Activated CD4-positive, CD25-positive, alpha-beta regulatory T cell treated with anti-CD3 and anti-CD28 coated beads, Interleukin-2, amount 50 U/mL, for 72 hours (primary cell): ENCODE results near the gene MESP2.

Experiments used
- DNase-seq: peaks from one replicate; pipeline ENCODE4 v3.0.0; 2021

MESP2 gene

GRCh38 chr15:89802986-89803824, 27.1 kb downstream of the MESP2 start:
- no peak for DNase-seq

- no peak for DNase-seq
Measured at GRCh38 chr15:89803941-89804800, 28.0 kb downstream of the MESP2 start.

DNA sequence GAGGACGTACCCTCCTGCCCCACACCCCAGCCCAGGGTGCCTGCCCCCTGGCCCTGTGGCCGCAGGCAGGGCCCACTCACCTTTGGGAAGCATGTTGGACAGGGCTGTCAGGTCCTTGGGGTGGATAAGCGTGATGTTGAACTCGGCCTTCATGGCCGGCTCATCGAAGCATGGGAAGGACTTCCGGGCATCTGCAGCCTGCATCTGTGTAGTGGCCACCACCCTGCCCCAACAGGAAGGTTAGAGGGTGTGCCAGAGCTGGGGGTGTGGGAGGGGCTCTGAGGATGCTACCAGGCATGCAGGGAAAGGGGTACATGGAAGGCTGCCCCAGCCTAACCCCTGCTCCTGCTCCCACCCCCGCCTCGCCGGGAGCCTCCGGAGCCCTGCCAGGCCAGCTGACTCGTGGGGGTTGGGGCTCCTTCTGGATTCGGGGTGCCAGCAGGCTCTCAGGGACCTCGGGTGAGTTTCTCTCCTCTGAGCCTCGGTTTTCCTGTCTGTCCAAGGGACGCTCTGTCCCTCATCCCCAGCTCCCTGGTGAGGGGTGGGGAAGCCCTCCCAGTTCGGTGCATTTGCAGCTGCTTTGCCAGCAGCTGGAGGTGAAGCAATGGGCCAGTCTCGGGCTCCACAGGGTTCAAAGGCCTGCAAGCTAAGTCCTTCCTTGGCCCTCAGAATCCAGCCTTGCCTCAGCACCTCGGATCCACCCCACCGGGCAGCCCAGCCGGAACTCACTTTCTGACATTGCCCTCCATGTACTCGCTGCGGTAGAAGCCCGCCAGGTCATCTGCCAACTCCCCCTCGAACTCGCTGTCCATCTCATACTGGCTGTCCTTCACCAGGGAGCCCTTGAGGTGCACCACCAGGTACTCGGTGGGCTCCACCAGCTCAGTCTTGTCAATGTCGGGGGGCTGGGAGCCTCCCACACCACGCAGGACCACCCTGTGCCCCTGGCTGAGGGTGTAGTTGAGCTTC, 29.4 kb downstream of the MESP2 start:
- DNase-seq = no peak

DNA sequence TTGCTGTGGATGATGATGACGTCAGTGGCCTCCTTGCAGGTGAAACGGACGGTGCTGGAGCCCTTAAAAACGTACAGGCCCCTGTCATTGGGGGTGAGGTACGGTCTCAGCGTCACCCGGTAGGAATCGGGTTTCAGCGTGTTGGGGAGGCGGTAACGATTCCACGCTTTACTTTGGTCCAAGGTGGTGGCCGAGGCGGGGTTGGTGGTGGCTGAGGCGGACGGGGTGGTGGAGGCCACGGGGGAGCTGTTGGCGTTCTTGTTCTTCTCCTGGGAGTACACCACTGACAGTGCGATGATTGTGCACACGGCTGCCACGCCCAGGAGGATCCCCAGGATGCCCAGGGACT, 30.1 kb downstream of the MESP2 start:
- DNase-seq = no peak

GRCh38 chr15:89806559-89807550, 30.7 kb downstream of the MESP2 start:
- no peak for DNase-seq

GRCh38 chr15:89807689-89808088, 31.6 kb downstream of the MESP2 start:
- no peak for DNase-seq

- no peak for DNase-seq
Measured at GRCh38 chr15:89808160-89808870, 32.2 kb downstream of the MESP2 start.

GRCh38 chr15:89809093-89809786, 33.1 kb downstream of the MESP2 start:
- no peak for DNase-seq

DNA sequence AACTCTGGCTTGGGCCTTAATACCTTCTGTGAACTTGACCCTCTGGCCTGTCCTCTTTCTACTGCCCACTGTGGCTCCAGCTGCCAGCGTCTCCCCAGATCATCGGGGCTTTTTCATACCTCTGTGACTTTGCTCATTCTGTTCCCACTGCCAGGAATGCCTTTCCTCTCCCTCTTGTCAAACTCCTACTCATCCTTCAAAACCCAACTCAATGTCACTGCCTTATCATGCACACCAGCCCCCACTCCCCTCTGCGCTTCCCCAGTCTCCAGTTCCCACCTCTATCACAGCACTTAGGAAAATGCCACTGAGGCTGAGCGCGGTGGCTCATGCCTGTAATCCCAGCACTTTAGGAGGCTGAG, 33.6 kb downstream of the MESP2 start:
- no peak for DNase-seq

DNA sequence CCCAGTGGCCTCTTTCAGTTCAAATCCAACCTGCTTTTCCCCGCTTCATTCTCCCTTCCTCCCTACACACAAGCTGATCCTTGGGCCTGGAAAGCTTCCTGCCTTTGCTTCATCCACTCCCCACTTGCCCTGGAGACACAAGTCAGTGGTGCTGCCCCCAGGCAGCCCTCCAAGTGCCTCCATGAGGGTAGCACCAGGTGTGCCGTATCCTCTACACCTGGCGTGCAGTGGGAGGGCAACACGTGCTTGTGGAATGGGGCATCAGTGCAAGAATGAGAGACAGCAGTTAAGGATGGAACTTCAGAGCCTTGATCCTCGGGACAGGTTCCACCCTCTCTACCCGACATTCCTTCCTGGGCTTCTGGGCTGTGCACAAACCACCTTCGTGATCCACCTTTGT, 34.7 kb downstream of the MESP2 start:
- DNase-seq = no peak

- no peak for DNase-seq
Measured at GRCh38 chr15:89812011-89812846, 36.1 kb downstream of the MESP2 start.

GRCh38 chr15:89812847-89813320, 36.8 kb downstream of the MESP2 start:
- DNase-seq = no peak

DNA sequence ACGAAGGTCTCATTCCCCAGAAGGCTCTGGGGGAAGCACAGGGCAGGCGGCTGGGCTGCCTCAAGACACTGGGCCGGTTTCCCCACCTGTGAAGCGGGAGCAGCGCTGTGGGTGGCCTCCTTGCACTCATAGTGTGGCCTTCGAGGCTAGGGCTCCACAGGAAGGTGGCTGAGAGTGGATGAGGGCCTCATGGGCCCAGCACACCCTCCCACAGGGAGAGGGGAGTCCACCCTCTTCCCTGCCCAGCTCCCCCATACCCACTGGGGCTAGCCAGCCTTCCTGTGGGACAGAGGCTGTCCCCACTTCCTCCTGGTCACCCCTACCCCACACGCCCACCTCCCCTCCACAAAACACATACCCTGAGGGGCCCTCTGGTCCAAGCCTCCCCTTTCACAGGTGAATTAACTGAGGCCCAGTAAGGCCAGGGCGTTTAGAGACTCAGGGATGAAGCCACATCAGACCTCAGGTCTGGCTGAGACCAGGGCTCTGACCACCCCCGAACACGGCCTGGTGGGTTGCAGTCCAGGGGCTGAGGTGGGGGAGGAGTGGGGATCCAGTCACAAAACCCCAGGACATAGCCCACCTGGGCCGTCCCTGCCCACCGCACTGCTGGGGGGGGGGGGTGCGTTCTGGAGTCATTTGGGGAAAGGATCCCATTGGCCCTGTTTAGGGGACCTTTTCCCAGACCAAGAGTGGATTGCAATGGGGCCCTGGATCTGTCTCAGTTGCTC, 37.4 kb downstream of the MESP2 start:
- no peak for DNase-seq

DNA sequence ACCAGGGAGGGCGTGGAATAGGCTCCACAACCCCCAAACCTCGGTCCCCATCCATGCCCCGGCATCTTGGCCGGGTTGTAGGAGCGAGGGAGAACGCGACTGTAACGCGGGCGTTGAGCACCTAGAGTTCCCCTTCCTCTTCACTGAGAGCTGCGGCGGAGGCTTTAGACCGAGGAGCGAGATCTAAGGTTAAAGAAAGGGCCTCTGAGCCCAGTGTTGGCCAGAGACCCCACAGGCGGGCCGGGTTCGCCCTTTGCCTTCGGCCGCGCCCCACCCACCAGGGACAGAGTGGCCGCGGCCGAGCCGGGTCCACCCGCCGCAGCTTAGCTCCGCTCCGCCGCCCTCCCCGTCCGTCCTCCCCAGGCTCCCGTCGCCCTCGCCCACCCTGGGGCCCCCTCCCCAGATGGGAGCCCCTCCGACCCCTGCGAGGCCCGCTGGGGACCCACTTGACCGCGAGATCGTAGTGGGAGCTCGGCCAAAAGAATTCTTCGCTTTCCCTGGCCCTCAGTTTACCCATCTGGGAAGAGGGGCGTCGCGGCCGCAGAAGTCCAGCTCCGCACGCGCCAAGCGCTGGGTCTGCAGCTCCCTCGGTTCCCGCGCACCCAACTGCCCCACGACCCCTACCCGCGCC, 38.1 kb downstream of the MESP2 start:
- DNase-seq = no peak

- DNase-seq = no peak
Measured at GRCh38 chr15:89815769-89816168, 39.6 kb downstream of the MESP2 start.

- DNase-seq = no peak
Measured at GRCh38 chr15:89817701-89818280, 41.7 kb downstream of the MESP2 start.

DNA sequence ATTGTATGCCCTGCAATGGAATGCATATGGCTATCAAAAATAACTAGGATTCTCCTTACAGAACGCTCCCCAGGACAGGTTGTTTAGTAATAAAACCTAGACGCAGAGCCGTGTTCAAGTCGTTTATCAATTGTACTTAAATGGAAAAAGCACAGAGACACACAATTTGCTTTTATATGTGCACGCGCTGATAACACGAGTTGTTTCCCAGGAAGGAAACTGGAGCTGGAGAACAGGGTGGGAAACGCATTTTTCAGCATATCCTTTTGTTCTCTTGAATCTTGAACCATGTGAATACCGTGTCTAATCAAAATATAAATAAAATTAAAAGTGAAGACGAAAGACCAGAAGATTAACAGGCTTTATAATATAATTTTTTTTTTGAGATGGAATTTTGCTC, 42.2 kb downstream of the MESP2 start:
- no peak for DNase-seq
